ENCODE data around the gene GPX3.

DNA sequence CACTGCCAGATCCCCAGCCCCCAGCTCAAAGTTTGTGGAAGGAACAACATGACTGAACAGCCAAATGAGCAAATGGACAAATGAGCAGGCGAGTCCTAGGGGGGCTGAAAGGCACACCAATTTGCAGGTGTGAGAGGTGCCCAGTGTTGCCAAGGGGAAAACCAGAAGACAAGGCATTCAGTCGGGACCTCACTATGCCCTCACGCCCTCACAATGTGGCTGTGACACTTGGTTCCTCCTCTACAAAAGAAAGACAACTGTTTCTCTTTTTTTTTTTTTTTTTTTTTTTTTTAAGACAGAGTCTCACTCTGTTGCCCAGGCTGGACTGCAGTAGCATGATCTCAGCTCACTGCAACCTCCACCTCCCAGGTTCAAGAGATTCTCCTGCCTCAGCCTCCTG lies 32.4 kb downstream of the GPX3 start:
- no peak for TF ChIP-seq CTCF (IDR thresholded peaks at IDR 0.05)
- no peak for TF ChIP-seq EP300 (IDR thresholded peaks at IDR 0.05)
- TF ChIP-seq POLR2A (IDR thresholded peaks at IDR 0.05) = no peak
